NOMO-1 (cell line): Measurements from ENCODE around the gene MICALL1.
"Not testable (repeated sequence)": the region's sequence is repeated elsewhere in the genome, so short reads cannot be mapped to it uniquely, and the experiment has no call there.

Experiments used
- DNase-seq, 2 experiments: peaks; one replicate each; lab custom pipeline; 2025; ENCODE audit not compliant: unreplicated experiment in 2 of 2; lab: John Stamatoyannopoulos, UW

Gene MICALL1

DNA sequence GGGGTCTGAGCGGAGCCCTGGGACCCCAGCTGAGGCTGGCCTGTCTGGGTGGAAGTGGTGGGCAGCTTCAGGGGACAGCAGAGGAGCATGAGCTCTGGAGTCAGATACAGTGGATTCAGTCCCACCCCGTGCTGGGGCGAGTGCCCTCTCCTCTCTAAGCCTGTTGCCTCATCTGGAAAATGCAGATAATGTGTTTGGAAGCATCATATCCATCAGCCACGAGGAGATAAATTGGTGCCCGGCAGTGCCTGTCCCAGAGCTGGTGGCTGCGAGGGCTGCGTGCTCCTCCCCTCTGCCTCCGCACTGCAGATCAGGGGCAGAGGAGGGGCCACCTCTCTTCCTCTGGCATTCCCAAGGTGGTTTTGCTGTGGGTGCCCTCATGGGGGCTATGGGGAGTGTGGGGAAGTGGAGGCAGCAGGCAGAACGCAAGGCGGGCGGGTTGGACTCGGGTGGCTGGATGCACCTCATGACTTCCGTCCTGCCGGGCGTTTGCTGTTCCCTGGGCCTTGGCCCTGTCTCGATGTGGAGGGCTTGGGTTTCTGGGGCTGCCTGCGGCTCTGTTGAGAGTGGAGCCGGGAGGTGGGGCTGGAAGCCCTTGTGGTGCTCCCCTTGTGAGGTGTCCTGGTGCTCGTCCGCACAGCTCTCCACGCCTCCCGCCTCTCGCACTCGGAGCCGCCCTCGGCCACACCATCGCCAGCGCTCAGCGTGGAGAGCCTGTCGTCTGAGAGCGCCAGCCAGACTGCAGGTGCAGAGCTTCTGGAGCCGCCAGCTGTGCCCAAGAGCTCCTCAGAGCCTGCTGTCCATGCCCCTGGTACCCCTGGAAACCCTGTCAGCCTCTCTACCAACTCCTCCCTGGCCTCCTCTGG, 20.9 kb downstream of the MICALL1 start:
- no peak for DNase-seq

DNA sequence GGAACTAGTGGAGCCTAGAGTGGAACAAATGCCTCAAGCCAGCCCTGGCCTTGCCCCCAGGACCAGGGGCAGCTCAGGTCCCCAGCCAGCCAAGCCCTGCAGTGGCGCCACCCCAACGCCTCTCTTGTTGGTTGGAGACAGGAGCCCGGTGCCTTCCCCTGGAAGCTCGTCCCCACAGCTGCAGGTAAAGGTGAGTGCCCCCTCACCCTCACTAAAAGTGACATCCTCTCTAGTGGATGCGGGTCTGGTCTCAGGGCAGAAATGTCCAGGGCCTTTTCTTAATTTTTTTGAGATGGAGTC, 21.5 kb downstream of the MICALL1 start:
- DNase-seq = no peak

DNA sequence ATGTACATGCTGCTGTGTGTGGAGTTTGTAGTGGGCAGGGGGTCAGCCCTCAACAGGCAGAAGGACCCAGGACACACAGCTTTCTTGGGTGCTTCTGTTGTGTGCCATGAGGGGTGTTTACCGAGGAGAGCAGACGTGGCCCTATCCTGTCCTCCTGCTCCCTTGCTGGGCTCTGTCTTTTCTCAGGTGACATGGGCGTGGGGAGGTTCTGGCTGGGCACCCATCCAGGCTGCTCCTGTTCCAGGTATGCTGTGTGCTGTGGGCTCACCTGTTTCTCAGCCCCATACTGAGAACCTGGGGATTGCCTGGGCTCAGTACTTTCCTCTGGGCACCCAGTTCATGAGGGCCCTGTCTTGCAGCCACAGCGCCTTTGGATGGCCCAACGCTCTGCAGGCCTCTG, 23.3 kb downstream of the MICALL1 start:
- DNase-seq = no peak

DNA sequence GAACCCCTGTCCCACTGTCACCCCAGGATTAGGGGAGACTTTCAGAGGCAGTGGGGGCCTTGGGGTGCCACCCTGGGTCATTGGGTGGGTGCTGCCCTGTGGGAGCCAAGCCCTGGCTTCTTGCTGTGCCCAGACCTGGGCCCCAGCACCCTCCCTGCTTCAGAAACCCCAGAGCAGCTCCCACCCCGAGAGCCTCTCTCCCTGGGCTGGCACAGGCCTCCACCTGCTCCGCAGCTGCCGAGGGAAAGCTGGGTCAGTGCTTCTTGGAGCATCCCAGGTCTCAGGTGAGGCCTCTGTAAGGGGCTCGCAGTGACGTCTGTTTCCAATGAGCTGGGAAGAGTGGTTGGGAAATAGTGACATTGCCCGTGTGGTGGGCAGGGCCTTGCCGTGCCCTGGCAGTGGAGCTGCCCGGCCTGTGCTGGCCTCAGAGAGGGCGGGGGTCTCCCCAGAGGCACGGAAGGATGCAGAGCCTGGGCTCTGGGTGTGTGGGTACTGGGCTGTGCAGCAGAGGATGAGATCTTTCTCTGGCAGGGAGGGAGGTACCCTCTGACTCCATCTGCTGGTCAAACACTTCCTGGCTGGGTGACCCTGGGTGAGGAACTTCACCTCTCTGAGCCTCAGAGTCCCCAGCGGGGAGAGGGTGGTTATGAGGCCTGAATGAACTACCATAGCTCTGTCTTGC, 24.3 kb downstream of the MICALL1 start:
- DNase-seq = no peak

DNA sequence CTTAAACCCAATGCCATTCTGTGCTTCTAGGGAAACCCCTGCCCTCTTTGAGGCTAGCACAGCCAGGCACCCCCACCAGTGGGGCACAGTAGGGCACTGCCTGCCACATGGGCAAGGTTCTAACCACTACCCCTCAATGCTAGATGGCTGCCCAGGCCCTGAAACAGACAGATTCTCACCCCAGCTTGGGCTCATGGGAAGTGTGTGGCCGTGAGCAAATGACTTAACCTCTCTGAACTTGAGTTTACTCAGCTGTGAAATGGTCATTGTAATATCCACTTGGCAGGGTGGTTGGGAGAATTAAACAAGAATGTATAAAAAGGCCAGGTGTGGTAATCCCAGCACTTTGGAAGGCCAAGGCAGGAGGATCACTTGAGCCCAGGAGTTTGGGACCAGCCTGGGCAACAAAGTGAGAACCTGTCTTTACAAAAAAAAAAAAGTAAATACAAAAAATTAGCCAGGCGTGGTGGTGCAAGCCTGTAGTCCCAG, 24.9 kb downstream of the MICALL1 start:
- DNase-seq = no peak

DNA sequence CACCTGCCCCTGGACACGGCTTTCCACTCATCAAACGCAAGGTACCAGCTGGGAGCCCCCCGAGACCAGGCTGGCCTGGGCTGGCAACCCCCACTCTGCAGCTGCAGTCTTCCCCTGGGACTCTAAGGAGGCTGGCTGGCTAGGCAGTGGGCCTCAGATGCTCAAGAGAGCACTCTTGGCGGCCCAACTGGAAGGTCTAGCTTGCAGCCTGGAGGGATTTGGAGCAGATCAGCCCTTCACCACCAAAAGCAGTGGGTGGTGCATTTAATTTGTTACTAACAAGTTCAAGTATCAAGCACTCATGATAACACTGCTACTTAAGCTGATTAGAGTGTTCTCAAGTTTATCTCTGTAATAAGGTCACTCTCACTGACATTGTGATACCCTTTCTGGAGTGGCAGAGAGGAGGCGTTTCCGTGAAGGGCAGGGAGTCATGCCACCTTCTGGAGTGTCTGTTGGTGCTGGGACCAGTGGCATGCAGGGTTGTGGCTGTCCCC, 25.8 kb downstream of the MICALL1 start:
- DNase-seq = no peak

DNA sequence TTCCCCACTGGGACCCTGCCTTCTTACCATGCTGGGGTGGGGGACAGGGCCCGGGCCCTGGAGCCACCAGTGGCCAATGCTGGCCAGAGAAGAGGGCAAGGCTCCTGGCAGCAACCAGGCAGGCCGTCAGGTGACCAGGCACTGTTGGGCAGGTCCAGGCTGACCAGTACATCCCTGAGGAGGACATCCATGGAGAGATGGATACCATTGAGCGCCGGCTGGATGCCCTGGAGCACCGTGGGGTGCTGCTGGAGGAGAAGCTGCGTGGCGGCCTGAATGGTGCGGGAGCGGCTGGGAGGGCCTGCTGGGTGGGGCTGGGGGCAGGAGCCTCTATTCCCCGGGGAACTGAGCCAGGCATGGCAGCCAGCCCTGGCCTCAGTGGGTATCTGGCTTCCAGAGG, 26.3 kb downstream of the MICALL1 start:
- DNase-seq = no peak

DNA sequence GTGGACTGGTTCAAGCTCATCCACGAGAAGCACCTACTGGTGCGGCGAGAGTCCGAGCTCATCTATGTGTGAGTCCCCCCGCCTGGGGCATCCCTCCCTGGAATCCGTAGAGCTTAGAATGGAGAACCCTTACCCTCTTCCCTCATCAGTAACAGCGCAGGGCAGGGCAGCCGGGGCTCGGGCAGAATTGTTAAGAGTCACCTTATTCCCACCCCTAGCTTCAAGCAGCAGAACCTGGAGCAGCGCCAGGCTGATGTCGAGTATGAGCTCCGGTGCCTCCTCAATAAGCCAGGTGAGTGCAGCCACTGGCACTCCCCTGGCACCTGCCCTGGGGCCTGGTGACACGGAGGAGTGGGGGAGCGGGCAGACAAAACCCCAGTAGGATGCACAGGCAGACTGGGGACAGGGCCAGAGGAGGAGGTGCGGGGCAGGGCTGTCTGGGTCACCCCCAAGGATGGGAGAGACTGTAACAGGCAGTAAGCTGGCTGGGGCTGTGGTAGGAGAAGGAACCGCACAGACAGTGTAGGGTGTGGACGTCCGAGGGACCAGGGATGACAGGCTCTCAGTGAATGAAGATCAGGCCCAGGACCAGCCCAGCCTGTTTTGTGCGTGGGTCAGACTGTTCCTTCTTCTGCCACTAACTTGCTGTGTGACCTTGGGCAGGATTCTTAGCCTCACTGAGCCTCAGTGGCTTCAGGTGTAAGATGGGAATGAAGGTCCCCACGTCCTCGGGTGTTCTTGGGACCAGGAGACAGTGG, 26.9 kb downstream of the MICALL1 start:
- no peak for DNase-seq

DNA sequence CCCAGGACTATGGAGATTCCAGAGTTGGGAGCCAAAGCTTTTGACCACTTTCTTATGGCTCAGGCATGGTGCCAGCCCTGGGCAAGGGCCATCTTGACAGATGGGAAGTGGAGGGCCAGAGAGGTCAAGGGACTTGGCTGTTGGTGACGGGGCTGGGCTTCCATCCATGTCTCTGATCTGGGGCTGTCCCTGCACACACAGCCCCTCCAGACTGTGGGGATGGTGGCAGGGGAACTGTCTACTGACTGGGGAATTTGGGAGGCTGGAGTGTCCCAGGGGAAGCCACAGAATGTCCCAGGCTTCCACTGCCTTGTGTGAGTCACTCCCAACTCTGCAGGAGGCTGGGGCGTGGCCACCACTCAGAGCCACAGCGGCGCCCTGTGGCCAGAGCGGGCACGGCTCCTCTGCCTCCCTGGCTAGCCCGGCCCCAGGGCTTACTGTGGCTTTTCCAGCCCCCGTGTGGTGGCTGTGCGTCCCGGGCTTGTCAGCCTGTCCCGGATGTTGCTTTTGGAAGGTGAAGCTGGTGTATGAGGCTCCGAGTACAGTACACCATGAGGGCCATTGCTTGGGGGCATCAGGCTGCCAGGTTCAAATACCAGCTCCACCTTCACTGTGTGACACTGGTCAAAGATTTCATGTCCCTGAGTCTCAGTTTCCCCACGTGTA, 27.7 kb downstream of the MICALL1 start:
- peak; percentile 66 to 85 for DNase-seq

DNA sequence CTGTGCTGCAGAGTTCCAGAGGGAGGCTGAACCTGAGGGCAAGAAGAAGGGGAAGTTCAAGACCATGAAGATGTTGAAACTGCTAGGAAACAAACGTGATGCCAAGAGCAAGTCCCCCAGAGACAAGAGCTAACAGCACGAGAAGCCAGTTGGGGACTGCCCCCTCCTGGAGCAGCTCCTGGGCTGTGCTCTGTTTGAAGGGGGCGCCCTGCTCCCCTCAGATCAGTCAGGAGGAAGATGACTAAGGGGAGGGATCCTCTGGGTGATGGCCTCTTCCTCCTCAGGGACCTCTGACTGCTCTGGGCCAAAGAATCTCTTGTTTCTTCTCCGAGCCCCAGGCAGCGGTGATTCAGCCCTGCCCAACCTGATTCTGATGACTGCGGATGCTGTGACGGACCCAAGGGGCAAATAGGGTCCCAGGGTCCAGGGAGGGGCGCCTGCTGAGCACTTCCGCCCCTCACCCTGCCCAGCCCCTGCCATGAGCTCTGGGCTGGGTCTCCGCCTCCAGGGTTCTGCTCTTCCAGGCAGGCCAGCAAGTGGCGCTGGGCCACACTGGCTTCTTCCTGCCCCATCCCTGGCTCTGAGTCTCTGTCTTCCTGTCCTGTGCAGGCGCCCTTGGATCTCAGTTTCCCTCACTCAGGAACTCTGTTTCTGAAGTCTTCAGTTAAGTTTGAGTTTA, 34.7 kb downstream of the MICALL1 start:
- peak; percentile 38 to 47 for DNase-seq

DNA sequence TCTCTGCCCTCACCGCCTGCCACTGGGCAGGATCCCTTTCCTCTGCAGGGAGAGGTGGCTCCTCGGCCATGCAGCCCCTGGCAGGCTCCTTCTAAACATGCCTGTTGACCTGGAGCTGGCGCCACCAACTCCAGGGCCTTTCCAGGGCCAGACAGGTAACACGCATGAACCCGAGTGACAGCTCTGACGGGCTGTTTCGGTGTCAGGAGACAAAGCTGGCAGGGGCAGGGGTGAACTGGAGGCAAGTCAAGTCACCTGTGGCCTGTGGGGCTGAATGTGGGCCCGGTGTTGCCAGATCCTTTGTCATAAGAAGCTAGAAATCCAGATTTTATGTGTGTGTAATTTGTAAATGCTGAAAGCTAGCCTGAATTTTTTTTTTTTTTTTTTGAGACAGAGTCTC, 36.0 kb downstream of the MICALL1 start:
- DNase-seq = no peak

DNA sequence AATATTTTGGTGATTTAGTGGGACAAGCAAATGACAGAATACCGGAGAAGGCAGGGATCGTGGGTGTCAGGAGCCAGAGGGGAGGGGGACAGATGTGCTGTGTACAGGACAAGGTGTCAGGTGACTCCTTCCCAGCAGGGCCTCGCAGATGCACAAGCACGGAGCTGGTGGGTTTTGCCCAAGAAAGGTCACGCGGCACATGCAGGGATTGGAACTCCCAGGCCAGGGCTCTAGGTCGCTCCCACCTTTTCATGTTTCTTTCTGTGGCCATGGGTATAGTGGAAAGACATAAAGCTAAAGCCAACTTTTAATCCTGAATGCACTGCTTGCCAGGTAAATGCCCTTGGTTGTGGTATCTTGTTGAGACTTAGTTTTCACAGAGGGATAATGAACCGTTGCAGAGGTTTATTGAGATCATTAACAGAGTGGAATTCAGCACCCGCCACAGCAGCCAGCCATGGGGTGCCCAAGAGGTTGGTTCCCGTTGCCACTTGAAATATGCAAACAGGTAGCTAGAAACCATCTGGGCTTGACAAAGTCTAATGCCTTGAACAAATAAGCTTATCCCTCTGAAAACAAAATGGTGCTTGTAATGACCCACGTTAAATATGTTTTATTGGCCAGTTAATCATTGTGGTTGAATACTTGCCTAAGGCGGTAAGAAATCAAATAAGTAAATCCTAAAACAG, 37.2 kb downstream of the MICALL1 start:
- DNase-seq = no peak

DNA sequence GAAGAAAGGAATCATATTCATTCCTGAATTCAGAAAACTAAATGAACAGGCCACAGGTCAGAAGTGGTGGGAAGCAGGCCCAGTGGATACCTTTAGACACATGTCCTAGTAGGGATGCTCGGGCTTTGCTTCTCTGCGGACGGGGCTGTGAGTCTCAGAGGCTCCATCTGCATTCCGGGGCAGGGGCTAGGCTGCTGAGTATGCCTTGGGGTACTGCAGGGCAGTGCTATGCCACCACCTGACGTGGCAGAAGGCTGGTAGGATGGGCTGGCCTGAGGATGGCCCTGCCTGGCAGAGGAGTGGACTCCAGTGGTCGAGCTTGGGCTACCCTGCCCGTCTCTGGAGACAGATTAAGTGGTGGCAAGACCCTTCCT, 37.7 kb downstream of the MICALL1 start:
- no peak for DNase-seq

DNA sequence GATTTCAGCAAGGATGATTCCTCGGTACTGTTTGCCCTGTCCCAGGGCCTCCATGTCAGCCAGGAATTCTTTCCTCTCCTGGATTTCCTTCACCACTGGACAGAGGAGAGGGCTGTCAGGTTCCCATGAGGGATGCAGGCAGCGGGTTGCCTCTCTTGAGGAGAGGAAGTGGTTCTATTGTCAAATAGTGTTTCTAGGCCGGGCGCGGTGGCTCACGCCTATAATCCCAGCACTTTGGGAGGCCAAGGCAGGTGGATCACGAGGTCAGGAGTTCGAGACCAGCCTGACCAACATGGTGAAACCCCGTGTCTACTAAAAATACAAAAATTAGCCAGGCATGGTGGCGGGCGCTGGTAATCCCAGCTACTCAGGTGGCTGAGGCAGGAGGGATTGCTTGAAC, 38.3 kb downstream of the MICALL1 start:
- DNase-seq = not testable (repeated sequence)

DNA sequence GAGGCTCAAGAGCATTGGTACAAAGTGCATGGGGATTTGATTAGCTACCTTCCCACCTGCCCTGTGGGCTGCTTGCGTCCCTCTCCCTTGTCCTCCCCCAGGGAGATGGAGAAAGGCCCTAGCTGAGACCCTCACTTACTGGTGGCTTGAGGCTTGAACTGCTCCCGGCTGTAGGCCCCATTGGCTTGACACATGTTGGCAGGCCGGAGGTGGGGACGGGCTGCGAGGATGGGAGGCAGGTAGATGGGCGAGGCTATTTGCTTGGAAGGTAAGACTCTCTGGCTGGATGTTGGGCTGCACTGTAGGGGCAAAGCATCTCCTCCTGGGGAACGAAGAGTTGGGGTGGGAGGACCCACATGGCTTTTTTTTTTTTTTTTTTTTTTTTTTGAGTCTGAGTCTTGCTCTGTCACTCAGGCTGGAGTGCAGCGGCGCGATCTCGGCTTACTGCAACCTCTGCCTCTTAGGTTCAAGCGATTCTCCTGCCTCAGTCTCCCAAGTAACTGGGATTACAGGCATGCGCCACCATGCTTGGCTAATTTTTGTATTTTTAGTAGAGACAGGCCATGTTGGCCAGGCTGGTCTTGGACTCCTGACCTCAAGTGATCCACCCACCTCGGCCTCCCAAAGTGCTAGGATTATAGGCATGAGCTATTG, 41.2 kb downstream of the MICALL1 start:
- not testable (repeated sequence) for DNase-seq

DNA sequence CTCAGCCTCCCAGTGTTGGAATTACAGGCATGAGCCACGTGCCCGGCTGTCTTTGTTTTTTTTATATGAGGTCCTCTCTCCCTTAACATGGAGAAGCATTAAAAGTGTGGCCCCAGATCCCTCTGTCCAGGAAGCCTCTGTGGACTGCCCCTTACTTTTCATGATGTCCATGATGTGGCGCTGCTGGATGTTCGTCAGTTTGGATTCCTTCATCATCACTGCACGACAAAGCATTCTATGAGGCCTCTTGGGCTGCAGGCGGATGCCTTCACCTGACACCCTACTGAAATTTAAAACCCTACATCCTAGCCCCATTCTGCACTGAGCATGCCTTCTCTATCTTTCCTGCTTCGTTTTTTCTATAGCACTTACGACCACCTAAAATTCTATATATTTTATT, 45.2 kb downstream of the MICALL1 start:
- DNase-seq = no peak

DNA sequence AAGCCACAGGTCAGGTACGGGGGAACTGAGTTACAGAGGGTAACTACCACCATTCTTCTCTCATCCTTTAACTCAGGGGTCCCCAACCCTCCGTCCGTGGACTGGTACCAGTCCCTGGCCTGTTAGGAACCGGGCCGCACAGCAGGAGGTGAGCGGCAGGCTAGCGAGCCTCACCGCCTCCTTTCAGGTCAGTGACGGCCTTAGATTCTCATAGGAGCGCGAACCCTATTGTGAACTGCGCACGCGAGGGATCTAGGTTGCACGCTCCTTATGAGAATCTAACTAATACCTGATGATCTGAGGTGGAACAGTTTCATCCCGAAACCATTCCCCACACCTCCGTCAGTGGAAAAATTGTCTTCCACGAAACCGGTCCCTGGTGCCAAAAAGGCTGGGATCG, 46.5 kb downstream of the MICALL1 start:
- DNase-seq = not testable (repeated sequence)

DNA sequence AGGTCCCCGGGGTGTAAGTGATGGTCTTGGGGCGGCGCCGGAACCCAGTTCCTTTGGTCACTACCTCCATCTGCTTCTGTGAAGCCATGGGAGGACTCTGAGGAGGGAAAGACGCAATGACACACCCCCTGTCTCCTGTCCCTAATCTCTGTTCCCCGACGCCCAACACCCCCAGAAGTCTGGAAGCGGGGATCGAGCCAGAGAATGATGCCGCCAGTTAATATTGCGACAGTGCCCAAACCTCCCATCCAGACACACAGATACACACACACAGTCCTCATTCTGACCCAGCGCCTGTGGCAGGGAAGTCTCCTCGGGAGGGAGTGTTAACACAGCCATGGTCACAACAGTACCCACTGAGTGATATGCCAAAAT, 47.0 kb downstream of the MICALL1 start:
- DNase-seq = peak in 1 of 2 experiments; percentile 63

DNA sequence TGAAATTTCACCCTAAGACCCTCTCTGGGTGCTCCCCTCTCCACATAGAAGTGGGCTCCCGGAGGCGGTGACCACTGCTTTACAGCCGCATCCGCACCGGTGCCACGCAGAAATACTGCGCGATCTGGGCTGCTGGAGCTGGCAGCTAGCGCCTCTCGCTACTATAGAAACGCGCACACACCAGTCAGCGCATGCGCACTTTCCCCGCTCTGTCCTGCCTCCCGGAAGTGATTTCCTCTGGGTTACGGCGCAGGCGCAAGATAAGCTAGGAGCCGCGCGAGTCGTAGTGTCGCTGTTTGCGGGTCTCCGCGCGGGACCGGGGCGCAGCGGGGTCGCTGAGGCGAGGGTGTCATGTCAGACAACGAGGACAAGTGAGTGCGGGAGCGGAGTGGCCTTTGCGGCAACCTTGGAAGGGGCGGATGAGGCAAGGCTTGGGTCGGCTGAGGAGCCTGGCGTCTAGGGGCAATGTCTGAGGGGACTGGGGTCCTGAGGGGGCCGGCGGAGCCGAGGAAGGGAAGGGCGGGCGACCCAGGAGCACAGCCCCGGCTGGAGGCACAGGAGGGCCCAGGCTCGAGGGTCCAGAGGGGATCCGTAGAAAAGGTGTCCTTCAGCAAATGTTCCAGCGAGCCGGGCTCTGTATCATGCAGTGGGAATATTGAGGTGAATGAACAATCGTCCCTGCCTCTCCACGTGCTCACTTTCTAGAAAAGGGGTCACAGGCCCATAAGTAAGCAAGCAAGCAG, 47.5 kb downstream of the MICALL1 start, which contains the start of the genes C22orf23 and POLR2F:
TSS of gene C22orf23 (minus strand) at position 165 of the 743 bp plus-strand sequence. CDS start 452 bp downstream, outside the sequence.
TSS of gene POLR2F (plus strand) at position 263 of the 743 bp plus-strand sequence. CDS start at position 352, 89 bp downstream.
- peak; percentile 91 to 95 for DNase-seq
